Measurements from ENCODE around the gene UCHL1.
"Not testable (repeated sequence)": the region's sequence is repeated elsewhere in the genome, so short reads cannot be mapped to it uniquely, and the experiment has no call there.

Gene UCHL1

GRCh38 chr4:41290479-41290878 lies 33.8 kb downstream of the UCHL1 start:
- no peak for DNase-seq (ENCODE audit: low spot score)

GRCh38 chr4:41294445-41295062 lies 37.8 kb downstream of the UCHL1 start:
- no peak for DNase-seq (ENCODE audit: low spot score)

GRCh38 chr4:41296995-41297394 lies 40.3 kb downstream of the UCHL1 start:
- DNase-seq (ENCODE audit: low spot score) = no peak

- no peak for DNase-seq (ENCODE audit: low spot score)
Measured at GRCh38 chr4:41297832-41298231, 41.1 kb downstream of the UCHL1 start.

DNA sequence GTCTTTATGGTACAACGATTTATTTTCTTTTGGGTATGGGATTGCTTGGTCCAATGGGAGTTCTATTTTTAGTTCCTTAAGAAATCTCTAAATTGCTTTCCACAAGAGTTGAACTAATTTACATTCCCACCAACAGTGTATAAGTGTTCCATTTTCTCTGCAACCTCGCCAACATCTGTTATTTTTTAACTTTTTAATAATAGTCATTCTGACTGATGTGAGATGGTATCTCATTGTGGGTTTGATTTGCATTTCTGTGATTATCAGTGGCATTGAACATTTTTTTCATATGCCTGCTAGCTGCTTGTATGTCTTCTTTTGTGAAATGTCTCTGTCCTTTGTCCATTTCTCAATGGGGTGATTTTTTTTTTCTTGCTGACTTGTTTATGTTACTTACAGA lies 42.8 kb downstream of the UCHL1 start:
- no peak for DNase-seq (ENCODE audit: low spot score)

GRCh38 chr4:41301137-41301536 lies 44.4 kb downstream of the UCHL1 start:
- no peak for DNase-seq (ENCODE audit: low spot score)

GRCh38 chr4:41303372-41304118 lies 46.8 kb downstream of the UCHL1 start:
- DNase-seq (ENCODE audit: low spot score) = no peak

DNA sequence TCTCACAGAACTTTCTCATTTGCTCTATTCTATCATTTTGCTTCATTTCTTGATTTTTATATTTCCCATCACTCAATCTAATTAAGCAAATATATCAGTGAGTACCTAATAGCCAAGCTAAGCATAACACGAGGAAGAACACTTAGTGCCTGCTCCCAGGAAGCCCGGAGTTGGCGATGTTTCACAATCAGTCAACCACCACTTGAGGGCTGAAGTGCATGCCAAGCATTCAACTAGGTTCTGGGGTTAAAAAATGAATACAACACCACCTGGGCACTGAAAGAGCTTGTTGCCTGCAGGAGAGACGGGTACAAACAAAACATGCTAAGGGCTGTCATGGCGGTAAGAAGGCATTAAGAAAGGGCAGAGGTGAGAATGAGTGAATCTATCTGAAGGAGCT lies 47.5 kb downstream of the UCHL1 start:
- no peak for DNase-seq (ENCODE audit: low spot score)

GRCh38 chr4:41305476-41305875 lies 48.7 kb downstream of the UCHL1 start:
- DNase-seq (ENCODE audit: low spot score) = no peak

DNA sequence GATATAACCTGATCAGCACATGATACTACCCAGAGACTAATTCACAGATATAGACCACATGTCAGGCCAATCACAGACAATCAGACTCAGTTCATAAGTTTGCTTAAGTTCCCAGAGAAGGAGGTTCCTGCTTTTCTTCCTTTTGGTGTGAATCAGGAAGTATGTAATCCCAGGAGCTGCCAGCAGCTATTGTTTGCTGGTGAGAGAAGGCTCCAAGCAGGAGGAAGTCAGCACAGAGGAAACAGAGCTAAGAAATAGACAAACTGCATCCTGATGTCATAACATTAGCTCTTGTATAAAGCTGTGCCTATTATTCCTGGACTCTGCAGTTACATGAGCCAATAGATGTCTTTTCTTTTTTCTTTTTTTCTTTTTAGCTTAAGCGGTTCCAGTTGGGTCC lies 50.9 kb downstream of the UCHL1 start:
- no peak for DNase-seq (ENCODE audit: low spot score)

DNA sequence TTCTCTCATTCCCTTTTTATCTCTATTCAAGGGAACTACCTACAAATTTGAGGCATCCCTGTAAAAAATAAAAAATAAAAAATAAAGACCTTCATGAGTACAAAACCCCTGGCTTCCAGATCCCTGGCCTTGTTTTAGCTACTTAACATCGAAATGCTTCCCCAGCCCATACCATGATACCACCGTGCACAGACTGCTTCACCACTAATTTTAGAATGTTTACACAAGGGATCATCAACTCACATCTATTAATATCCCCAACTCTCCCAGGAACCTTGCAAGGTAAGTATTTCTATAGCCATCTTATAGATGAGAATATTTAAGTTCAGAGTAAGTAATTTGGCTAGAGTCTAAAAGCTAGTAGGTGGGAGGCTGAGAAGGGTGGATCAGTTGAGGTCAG lies 51.7 kb downstream of the UCHL1 start:
- no peak for DNase-seq (ENCODE audit: low spot score)

- DNase-seq (ENCODE audit: low spot score) = not testable (repeated sequence)
Measured at GRCh38 chr4:41315426-41315825, 58.7 kb downstream of the UCHL1 start.

- DNase-seq (ENCODE audit: low spot score) = no peak
Measured at GRCh38 chr4:41315862-41316261, 59.1 kb downstream of the UCHL1 start.

Measured in iPS-NIHi11 (cell line).